Measurements from ENCODE around the gene CCDC146.
A peak's percentile ranks its signal among the peaks of the same experiment; 100 is the strongest.
"Not testable (repeated sequence)": the region's sequence is repeated elsewhere in the genome, so short reads cannot be mapped to it uniquely, and the experiment has no call there.

Gene CCDC146

DNA sequence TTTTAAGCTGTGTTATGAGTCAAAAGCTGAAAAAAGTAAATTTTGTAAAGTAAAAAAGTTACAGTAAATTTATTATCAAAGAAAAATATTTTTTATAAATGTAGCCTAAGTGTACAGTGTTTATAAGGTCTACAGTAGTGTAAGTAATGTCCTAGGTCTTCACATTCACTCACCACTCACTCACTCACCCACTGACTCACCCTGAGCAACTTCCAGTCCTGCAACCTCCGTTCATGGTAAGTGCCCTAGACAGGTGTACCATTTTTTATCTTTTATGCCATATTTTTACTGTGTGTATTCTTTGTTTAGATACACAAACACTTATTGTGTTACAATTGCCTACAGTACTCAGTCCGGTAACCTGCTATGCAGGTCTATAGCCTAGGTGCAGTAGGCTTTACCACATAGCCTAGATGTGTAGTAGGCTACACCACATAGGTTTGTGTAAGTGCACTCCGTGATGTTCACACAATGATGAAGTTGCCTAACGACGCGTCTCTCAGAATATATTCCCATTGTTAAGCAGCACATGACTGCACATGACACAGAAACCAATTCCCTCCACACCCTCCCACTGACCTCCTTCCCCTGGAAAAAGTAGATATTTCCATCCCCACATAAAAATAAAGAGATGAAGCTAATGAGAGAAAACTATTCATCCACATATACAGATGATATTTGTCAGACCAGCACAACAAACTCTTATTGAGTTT is 122.0 kb downstream of the CCDC146 start:
- no peak for DNase-seq (ENCODE audit: low read depth in 2 of 3, low spot score in 2 of 3)

DNA sequence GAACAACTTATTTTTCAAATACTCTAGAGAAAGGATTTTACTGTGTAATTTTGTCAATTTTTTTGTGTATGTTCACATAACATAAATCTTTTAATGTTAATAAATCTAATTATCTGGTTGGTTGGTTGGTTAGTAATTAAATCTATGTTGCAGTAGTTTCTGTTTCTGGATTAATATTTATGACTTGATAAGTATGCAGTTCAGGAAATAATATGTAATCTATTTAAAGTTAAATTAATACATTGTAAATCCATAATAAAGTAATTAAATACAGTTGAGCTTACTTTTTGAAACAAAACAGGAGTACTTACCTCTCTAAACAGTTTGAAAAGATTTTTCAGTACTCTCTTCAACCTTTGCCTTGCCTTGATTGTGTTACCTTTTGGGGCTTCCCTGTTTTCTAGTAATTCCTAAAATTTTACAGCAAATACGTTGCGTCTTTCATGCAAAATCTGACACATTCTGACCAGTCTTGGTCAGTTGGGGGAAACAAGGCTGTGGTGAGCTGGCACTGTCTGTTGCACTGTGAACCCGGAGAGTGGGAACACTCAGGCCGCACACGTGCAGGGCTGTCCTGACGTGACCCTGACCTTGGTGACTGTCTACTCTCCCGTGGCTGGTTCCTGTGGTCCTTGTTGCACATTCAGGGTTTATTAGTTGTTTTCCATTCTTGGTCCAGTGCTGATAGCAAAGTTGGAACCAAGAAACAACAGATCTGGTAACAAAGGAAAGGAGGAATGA is 122.8 kb downstream of the CCDC146 start:
- no peak for DNase-seq (ENCODE audit: low read depth in 2 of 3, low spot score in 2 of 3)

DNA sequence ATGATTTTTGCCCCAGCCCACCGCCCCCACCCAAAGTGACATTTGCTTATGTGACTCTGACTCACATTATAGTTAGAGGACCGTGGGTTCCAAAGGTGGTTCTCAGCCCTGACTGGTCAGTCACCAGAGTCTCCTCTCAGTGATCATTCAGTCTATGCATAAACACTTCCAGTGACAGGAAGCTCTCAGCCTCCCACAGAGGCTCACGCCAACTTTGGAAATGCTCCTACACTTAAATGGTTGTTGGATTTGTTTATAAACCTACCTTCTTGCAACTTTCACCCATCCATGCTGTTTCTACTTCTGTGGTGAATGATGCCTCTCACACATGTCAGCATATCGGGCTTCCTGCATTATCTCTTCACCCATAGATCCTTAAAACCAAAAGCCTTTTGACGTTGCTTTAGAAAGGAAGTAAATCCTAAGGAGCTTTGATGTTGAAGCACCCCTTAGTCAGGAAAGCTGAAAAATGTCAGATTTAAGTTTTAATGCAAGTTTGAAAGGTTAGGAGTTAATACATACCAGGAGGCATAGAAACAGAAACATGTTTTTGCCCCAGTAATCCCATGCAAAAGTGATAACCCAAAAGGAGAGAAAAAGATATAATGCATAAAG is 123.7 kb downstream of the CCDC146 start:
- no peak for DNase-seq (ENCODE audit: low read depth in 2 of 3, low spot score in 2 of 3)

DNA sequence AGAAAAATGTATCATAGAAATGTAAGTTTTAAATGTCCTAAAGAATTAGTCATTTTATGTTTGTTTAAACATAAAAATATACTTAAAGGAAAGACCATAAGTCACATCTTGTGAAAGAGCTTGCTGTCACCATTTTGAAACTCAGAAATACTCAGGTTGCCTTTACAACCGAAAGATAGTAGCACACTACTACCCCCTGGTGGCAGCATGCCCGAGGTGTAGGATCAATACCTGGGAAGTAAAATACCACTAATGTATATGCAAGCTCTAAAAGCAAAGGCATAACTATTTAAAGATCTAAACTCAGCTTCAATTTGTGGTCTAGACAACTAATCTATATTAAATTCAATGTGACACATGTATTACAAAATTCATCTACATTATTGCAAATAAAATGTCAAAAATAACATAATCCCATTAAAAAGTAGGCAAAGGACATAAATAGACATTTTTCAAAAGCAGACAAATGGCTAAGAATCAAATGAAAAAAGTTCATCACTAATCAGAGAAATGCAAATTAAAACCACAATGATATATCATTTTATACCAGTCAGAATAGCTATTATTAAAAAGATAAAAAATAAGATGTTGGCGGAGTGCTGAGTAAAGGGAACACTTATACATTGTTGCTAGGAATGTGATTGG is 124.9 kb downstream of the CCDC146 start:
- peak; percentile 57 to 86 (median 81) for DNase-seq (ENCODE audit: low read depth in 2 of 3, low spot score in 2 of 3)

DNA sequence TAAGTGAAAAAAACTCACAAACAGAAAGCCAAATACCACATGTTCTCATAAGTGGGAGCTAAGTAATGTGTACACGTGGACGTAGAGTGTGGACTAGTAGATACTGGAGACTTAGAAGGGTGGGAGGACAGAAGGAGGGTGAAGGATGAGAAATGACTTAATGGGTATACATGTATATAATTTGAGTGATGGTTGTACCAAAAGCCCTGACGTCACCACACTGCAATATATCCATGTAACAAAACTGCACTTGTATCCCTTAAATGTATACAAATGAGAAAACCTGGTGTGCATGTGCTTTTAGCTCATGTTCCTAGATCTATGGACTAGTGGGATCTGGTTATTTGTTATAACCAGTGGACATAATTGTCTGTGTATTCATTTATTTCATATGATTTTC is 125.7 kb downstream of the CCDC146 start:
- DNase-seq (ENCODE audit: low read depth in 2 of 3, low spot score in 2 of 3), result no peak

DNA sequence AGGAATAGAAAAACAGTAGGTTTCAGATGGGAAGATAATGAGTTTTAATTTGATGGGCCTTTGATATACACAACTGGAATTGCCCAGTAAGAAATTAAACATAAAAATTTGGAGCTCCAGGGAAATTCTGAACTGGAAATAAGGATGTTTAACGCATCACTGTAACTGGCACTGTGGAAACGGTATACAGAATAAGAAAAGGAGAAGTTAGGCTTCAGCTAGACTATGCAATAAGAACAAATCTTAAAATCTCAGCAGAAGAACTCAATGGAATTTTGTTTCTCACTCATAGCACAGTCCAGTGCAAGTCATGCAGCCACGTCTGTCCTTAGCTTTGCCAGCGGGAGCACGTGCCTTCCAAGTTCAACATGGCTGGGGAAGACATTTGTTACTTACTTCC is 130.1 kb downstream of the CCDC146 start:
- DNase-seq (ENCODE audit: low read depth in 2 of 3, low spot score in 2 of 3), result no peak

DNA sequence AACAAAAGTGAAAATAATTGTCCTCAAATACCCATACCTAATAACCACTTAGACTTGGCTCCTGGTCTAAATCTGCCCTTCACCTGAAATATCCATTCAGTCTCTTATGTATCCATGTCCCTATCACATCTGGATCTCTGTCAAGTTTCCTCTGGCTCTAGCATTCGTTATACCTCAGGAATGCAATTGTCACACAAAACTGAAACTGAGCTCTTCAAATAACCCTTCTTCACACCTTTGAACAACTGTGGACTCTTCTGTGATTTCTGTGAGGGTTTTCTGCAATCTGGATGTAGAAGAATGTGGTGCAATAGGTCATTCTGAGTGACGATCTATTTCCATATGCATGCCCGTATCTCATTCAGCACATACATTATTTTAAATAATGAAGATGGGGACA is 130.7 kb downstream of the CCDC146 start:
- DNase-seq (ENCODE audit: low read depth in 2 of 3, low spot score in 2 of 3), result no peak

DNA sequence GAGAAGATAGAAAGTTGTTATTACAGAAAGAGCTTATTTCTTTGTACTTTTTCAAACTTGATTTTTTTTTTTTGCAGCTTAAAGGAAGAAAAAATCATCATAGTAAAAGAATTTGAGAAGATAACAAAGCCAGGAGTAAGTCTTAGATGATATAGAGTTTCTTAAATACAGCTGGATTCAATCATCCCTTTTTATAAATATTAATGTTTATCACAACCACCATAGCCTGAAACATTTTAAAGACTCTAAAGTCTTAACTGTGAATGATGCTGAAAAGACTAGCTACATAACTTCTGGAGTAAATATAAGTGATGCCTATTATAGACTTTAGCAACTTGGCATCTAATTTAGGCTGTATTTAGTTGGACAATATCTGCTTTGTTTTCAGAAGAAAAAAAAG is 132.0 kb downstream of the CCDC146 start:
- no peak for DNase-seq (ENCODE audit: low read depth in 2 of 3, low spot score in 2 of 3)

DNA sequence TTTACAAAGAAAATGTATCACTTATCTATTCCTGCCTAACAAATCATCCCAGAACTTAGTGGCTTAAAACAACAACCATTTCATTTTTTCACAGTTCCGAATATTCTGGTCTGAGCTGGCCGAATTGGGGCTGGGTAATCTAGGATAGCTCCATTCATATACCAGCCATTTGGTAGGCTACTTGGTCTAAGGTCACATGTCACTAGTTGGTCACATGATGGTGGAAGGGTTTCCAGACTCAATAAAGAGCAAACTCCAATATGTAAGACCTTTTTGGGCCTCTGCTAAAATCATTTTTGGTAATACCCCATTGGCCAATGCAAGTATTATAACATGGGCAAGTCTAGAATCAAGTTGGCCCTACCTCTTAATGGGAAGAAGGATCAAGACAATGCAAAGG is 132.5 kb downstream of the CCDC146 start:
- DNase-seq (ENCODE audit: low read depth in 2 of 3, low spot score in 2 of 3), result no peak

DNA sequence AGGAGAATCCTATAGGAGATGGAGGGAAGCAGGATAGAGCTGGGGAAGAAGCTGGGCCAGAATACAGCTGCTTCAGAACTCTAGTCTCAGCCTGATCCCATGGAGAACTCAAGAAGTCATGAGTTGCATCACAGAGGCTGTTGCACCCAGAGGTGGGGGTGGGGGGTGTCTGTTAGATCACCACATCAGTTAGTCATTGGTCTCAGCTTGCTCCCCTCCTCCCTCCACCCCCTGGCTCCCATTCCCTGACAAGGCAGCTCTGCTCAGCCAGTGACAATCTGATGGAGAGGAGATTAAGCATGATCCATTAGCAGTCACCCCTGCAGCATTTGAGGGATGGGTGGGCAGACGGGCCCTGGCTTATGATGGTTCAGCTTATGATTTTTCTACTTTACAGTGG is 135.6 kb downstream of the CCDC146 start:
- DNase-seq (ENCODE audit: low read depth in 2 of 3, low spot score in 2 of 3), result no peak

DNA sequence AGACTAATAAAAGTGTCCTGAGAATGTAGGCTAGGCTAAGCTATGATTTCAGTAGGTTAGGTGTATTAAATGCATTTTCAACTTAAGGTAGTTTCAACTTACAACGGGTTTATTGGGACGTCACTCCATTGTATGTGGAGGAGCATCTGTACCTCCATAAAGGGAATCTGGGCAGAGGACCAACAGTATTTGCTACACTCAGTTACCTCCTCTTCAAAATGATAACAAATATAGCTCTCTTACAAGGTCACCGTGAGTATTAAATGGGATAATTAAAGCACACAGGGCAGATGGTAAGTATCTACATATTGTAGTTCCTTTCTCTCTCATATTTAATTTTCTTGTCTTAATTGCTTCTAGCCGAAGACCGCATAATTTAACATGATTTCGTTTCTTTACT is 136.2 kb downstream of the CCDC146 start:
- DNase-seq (ENCODE audit: low read depth in 2 of 3, low spot score in 2 of 3), result no peak

DNA sequence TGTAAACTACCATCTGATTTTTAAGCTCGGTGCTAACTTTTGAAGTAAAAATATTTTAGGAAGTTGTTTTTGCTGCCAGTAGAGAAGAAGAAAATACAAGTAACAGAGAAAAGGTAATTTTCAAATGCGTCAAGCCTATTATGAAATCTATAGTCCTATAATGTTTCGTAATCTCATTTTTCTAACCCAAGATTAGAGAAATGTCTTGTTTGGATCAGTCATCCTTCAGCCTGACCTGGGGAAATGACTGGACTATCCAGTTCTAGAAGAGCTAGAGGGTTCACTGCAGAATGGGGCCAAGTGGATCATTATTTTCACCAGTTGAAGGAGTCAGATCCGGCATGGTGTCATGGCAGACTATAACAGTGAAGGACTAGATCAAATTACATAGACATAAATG is 139.9 kb downstream of the CCDC146 start:
- no peak for DNase-seq (ENCODE audit: low read depth in 2 of 3, low spot score in 2 of 3)

DNA sequence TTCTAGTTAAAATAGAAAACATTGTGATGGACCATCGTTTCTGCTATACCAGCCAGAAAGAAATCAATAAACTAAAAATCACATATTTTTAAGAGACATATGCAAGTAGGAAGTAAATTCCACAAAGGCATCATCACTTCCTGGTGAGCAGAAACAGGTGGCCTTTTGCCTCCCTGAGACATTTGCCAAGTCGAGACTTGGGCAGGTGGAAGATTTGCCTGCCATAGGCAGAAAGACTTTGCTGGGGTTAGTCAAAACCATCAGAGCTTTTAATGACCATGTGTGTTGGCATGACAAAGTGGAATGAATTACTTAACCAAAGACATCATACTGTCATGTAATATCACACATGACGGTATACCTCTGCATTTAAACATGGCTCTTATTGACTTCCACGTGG is 143.3 kb downstream of the CCDC146 start:
- no peak for DNase-seq (ENCODE audit: low read depth in 2 of 3, low spot score in 2 of 3)

DNA sequence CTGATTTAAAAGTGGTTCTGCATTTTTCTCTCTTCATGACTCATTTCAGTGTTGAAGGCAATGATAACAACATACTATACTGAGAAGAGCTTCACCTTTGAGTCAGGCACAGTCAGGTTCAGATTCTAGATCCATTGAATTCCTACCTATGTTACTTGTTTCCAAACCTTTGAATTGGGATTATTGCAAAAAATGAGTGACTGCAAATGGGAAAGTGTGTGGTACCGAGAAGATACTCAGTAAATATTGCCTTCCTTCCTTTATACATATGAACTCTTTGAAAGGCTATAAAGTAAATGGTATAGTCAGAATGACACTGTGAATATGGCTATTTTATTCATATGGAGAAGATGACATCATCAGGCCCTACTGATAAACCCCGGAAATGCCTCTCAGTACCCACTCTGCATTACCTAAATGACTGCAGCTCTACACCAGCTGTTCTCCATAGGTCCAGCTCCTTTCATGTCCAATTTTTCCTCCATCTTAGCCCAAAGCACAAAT is 143.9 kb downstream of the CCDC146 start:
- DNase-seq (ENCODE audit: low read depth in 2 of 3, low spot score in 2 of 3), result no peak

DNA sequence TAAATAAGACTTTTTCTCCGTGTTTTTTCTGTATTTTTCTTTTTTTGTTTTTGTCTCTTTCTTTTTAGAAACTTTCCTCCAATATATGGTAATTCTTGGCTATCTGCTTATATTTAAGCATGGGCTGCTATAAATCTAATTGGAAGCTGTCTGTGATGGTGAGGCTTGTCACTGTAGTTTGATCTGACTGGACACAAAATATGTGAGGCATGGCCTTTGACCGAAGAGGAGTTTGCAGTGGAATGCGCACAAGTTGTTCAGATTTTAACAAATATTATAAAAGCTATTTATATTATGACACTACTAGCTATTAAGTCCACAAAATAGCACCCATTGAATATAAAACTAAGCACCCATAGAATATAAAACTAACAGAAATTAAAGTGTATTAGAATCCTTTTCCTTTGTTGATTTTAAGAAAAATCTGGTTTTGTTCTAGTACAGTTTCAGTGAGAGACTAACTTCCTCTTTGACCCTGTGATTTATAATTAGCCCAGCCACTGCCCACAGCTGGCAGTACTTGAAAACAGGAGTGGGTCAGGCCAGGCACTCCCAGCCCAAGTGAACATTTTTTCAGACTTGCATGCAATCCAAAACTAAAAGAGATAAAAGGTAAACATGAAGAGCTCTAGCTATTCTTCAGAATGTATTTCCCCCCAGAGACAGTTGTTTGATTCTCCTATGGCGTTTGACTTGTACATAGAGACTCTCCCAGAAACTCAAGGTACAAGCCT is 147.1 kb downstream of the CCDC146 start:
- no peak for DNase-seq (ENCODE audit: low read depth in 2 of 3, low spot score in 2 of 3)

DNA sequence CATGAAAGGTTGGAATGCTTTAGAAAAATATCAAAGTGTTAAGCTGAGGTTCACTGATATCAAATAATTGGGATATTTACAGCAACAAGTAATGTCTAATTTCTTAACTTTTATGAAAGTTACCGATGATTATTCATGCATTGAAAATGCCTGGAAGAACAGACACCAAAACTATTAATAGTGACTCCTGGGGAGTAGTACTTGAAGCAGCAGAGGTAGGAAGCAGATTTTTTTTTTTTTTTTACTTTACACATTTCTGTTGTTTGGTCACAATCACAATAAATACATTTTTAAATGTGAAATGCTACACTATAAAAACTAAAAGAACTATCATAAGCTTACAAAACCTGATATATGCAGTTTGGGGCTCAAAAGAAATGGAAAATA is 147.7 kb downstream of the CCDC146 start:
- no peak for DNase-seq (ENCODE audit: low read depth in 2 of 3, low spot score in 2 of 3)

DNA sequence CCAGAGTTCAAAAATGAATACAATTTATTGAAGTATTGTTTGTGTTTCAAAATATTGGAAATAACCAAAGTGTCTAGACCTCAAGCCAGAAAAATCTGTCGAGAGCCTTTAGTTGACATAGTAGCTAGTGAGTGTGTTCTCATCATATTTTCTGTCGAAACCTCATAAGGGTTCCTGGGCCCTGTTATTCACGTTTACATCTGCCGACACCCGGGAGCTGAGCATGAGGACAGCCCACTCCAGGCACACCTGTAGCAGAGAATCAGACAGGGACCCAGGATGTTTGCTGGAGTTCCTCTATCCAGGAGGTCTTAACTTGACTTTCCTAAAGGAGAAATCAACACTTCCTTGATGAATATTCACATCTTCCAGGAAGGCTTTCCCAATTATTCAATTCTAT is 149.4 kb downstream of the CCDC146 start:
- no peak for DNase-seq (ENCODE audit: low read depth in 2 of 3, low spot score in 2 of 3)

DNA sequence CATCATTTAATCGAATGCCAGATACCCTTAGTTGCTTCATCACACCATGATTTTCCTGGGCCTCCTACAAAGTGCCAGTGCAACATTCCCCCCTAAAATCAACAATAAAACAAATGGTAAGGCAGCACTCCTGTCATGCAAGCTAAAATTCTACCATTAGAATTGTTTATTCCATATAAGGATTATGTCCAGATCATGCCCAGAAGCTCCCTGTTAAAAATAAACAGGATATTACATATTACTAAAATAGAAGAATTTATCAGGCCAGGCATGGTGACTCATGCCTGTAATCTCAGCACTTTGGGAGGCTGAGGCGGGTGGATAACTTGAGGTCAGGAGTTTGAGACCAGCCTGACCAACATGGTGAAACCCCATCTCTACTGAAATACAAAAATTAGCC is 153.2 kb downstream of the CCDC146 start:
- DNase-seq (ENCODE audit: low read depth in 2 of 3, low spot score in 2 of 3), result not testable (repeated sequence)

DNA sequence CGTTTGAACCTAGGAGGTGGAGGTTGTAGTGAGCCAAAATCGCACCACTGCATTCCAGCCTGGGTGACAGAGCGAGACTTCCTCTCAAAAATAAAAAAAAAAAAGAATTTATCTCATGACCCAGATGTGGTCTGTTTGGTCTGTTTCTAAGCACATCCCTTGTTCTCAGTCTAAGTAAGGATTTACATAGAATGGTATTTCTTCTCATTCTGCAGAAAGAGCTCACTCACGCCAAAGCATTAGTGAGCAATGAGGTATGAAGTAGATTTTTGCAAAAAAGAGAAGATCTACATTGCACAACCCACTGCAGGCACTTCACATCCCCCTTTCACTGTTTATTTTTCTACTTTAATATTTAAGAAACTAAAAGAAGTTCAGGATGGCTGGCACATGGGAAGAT is 153.7 kb downstream of the CCDC146 start:
- DNase-seq (ENCODE audit: low read depth in 2 of 3, low spot score in 2 of 3), result no peak

DNA sequence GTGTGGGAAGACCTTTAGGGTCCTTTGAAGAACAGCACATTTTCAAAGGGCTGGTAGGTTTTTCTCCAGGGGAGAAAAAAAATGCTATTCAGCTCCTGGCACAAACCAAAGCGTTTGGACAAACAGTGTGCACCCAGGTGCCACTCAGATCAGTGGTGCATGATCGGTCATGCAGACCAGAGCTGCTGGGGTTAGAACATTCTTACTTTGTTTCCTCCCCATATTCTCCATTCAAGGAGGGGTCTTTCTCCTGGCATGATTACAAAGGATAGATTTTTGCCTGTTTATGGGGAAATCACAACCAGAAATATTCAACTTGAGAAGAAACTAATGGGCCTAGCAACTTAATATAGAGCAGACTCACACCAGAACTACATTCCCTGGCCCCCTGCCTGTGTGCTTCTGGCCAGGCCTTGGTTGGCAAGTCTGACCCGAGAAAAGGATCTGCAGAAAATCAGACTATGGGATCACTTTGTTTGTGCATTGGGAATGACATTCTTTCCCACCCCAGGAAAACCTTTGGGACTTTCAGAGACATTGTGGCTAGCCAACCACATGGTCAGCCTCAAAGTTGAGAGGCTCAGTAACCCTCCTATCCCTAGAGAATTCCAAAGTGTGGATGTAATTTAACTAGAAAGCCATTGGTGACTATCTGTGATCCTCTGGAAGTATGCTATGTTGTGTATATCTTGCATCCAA is 159.5 kb downstream of the CCDC146 start:
- DNase-seq (ENCODE audit: low read depth in 2 of 3, low spot score in 2 of 3), result no peak

DNA sequence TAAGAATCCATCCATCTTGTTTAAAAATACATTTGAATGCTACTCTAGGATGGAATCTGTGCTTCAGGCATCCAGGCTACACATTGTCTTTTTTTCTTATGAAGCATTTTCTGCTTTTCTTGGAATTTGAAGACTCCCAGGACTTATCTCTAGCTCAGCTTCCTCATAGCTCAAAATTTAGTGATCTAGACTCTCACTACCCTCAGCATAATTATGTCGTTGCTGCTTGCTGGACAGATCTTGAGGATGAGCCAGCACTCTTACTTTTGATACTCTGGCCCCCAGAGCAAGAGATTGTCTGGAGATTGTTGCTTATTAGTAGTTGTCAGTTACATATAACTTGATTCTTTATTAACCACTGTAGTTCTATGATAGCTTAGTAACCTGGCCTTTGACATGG is 160.5 kb downstream of the CCDC146 start:
- DNase-seq (ENCODE audit: low read depth in 2 of 3, low spot score in 2 of 3), result no peak
